Esophagus squamous epithelium (tissue), 5 donors: ENCODE measurements around the gene TMEM174. TPM values are rescaled to one million over a fixed set of nuclear protein-coding genes. Genes with fewer than 3 reads are reported as not detected.

Experiments
- DNase-seq: peaks from one replicate; lab custom pipeline; 2025; lab: John Stamatoyannopoulos, UW
- H3K27ac ChIP-seq, 4 donors: fragments of 200-600 bp; sonication (generic); one replicate each; pipeline ENCODE4 v1.5.1; 2016 to 2019; ENCODE audit warnings: mild to moderate bottlenecking in 1 of 4
- H3K27me3 ChIP-seq, 4 donors: fragments of 200-600 bp; sonication (generic); 1 replicate in 3 of 4; 2 replicates in 1 of 4; pipeline versions ENCODE4 v1.5.1 to v1.6.0; 2017 to 2021; ENCODE audit warnings: antibody characterized with exemption in 1 of 4
- H3K36me3 ChIP-seq, 3 donors: fragments of 200-600 bp; sonication (generic); one replicate each; pipeline ENCODE4 v1.5.1; 2016 to 2019
- H3K4me1 ChIP-seq, 3 donors: fragments of 200-600 bp; sonication (generic); one replicate each; pipeline ENCODE4 v1.5.1; 2017 to 2019
- H3K4me3 ChIP-seq, 4 donors: fragments of 200-600 bp; sonication (generic); 1 replicate in 3 of 4; 2 replicates in 1 of 4; pipeline ENCODE4 v1.5.1; 2016 to 2019; ENCODE audit warnings: mild to moderate bottlenecking in 2 of 4, moderate library complexity in 1 of 4
- H3K9me3 ChIP-seq, 3 donors: fragments of 200-600 bp; sonication (generic); one replicate each; pipeline ENCODE4 v1.5.1; 2016 to 2019
- CTCF ChIP-seq, 6 experiments: fragments of 450-650 bp in 4 of 6; fragments of 200-600 bp in 2 of 6; sonication (generic) in 2 of 6; IDR thresholded peaks; one replicate each; pipeline ENCODE4 v1.5.1; 2016 to 2019; ENCODE audit warnings: antibody characterized with exemption in 6 of 6, mild to moderate bottlenecking in 4 of 6, moderate library complexity in 4 of 6
- POLR2A ChIP-seq, 4 donors: fragments of 450-650 bp; IDR thresholded peaks; one replicate each; pipeline ENCODE4 v1.6.1; 2017; ENCODE audit warnings: antibody characterized with exemption in 4 of 4, mild to moderate bottlenecking in 4 of 4, moderate library complexity in 3 of 4
- WGBS, 2 donors: methylation state at CpG; one replicate each; pipeline ENCODE4 v1.1.5; 2018; 5-methylcytosine and 5-hydroxymethylcytosine counted together
- intact Hi-C: fragments of 100-400 bp; cut with DNase I; formaldehyde crosslinking; loops from one replicate; pipeline ENCODE4 v1.15.0; 2022
- total RNA-seq, 4 donors: library from RNA; depleted of rRNA; stranded (reverse); fragments of >200 nt; gene quantifications; one replicate each; pipeline ENCODE4 v1.1.0, GENCODE V29; 2016
- donor health status: DM: yes; HTN: yes; CAD: no.

Gene TMEM174
- total RNA-seq, 4 donors from 2014 or later = not detected

GRCh38 chr5:73130811-73131210 is 42.2 kb upstream of the TMEM174 start:
- TF ChIP-seq CTCF (IDR thresholded peaks at IDR 0.05) = no peak
- no peak for TF ChIP-seq POLR2A (IDR thresholded peaks at IDR 0.05)
- H3K27me3 ChIP-seq = peaks cover 0 to 9% (median 0%) of the 10 kb centered on the region in 4 donors
- H3K4me1 ChIP-seq = no peaks in the 10 kb centered on the region
- no peak for DNase-seq
- H3K27ac ChIP-seq = no peak overlapping the region
- no peak overlapping the region for H3K4me3 ChIP-seq
- H3K36me3 ChIP-seq = no peaks in the 10 kb centered on the region
- no peaks in the 10 kb centered on the region for H3K9me3 ChIP-seq
- WGBS, 2 donors = 75 to 78% methylated on average over 1 of the region's 1 CpG
- intact Hi-C loops = no loop called here

- Histone ChIP-seq H3K9me3 (no peaks in the 10 kb centered on the region), H3K4me1 (no peaks in the 10 kb centered on the region), H3K27me3 (peaks cover 0 to 20% (median 0%) of the 10 kb centered on the region in 4 donors), H3K4me3 (no peak overlapping the region), H3K27ac (no peak overlapping the region), H3K36me3 (no peaks in the 10 kb centered on the region)
- intact Hi-C loops = no loop called here
- TF ChIP-seq POLR2A (IDR thresholded peaks at IDR 0.05) (no peak), CTCF (IDR thresholded peaks at IDR 0.05) (no peak)
- no peak for DNase-seq
- 75 to 81% methylated on average over 3 of the region's 3 CpGs for WGBS, 2 donors
Measured at GRCh38 chr5:73131711-73132425, 41.1 kb upstream of the TMEM174 start.

- intact Hi-C loops = no loop called here
- Histone ChIP-seq H3K27ac (no peak overlapping the region), H3K36me3 (no peaks in the 10 kb centered on the region), H3K9me3 (no peaks in the 10 kb centered on the region), H3K27me3 (peaks cover 0 to 29% (median 0%) of the 10 kb centered on the region in 4 donors), H3K4me3 (no peak overlapping the region), H3K4me1 (peaks cover 0 to 6% (median 0%) of the 10 kb centered on the region in 3 donors)
- 87 to 96% methylated on average over 2 of the region's 2 CpGs for WGBS, 2 donors
- TF ChIP-seq CTCF (IDR thresholded peaks at IDR 0.05) (no peak), POLR2A (IDR thresholded peaks at IDR 0.05) (no peak)
- no peak for DNase-seq
Measured at GRCh38 chr5:73132759-73133158, 40.2 kb upstream of the TMEM174 start.

GRCh38 chr5:73135021-73135420 is 38.0 kb upstream of the TMEM174 start:
- TF ChIP-seq CTCF (IDR thresholded peaks at IDR 0.05) (no peak), POLR2A (IDR thresholded peaks at IDR 0.05) (no peak)
- Histone ChIP-seq H3K9me3 (no peaks in the 10 kb centered on the region), H3K27me3 (peaks cover 0 to 29% (median 0%) of the 10 kb centered on the region in 4 donors), H3K27ac (no peak overlapping the region), H3K36me3 (no peaks in the 10 kb centered on the region), H3K4me3 (no peak overlapping the region), H3K4me1 (peaks cover 0 to 9% (median 0%) of the 10 kb centered on the region in 3 donors)
- DNase-seq = no peak
- intact Hi-C loops = no loop called here
- WGBS, 2 donors = 92 to 93% methylated on average over 3 of the region's 3 CpGs

GRCh38 chr5:73135429-73136054 is 37.5 kb upstream of the TMEM174 start:
- Histone ChIP-seq H3K36me3 (no peaks in the 10 kb centered on the region), H3K4me3 (no peak overlapping the region), H3K27me3 (peaks cover 0 to 29% (median 0%) of the 10 kb centered on the region in 4 donors), H3K27ac (no peak overlapping the region), H3K4me1 (peaks cover 0 to 9% (median 0%) of the 10 kb centered on the region in 3 donors), H3K9me3 (no peaks in the 10 kb centered on the region)
- DNase-seq = no peak
- TF ChIP-seq POLR2A (IDR thresholded peaks at IDR 0.05) (no peak), CTCF (IDR thresholded peaks at IDR 0.05) (peak in 2 of 6 experiments; percentile 20 to 47)
- intact Hi-C loops = no loop called here
- WGBS, 2 donors = 37 to 45% methylated on average over 5 to 6 of the region's 6 CpGs
